Dermis blood vessel endothelial cell (primary cell): ENCODE results near the gene ALDH1A3. TPM values are rescaled to one million over a fixed set of nuclear protein-coding genes. Genes with fewer than 3 reads are reported as not detected.
A peak's percentile ranks its signal among the peaks of the same experiment; 100 is the strongest.

Experiments
- DNase-seq: peaks from one replicate; pipeline ENCODE4 v3.0.0; 2010
- total RNA-seq: library from RNA; depleted of rRNA; stranded (reverse); fragments of >200 nt; gene quantifications from 2 replicates; pipeline ENCODE4 v1.2.3, GENCODE V29; 2014

Gene ALDH1A3
- total RNA-seq, 1 donor from 2014 or later, result 51.2 TPM

DNA sequence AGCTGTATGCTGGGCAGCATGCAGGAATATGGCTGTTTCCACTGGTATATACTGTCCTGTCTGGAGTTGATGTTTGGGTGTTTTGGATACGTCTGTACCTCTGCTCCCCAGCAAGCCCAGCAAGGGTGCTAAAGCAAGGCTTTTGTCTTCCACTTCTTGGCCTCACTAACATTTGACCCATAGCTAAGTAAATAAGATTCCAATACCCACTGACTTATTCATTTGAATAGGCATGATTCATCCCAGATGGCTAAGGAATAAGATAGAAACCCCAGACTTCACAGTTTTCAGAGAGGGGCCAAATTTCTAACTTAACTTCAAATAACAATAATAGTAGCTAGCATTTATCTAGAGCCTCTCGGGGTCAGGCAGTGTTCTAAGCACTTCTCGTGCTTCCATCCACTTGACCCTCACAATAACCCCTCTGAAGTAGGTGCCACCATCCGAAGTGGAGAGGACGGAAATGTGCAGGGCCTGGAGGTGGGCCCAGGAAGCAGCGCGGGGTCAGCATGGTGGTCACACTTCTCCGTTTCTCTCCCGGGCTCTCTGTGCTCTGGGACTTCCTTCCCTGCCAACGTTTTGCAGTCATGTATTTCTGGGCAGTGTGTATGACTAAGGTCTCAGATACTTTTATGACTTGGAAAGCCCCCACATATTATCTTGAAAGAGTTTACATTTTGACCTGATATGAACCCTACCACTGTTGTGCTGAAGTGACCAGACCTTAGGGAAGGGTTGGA, 78.9 kb downstream of the ALDH1A3 start:
- DNase-seq, result peak; percentile 65

DNA sequence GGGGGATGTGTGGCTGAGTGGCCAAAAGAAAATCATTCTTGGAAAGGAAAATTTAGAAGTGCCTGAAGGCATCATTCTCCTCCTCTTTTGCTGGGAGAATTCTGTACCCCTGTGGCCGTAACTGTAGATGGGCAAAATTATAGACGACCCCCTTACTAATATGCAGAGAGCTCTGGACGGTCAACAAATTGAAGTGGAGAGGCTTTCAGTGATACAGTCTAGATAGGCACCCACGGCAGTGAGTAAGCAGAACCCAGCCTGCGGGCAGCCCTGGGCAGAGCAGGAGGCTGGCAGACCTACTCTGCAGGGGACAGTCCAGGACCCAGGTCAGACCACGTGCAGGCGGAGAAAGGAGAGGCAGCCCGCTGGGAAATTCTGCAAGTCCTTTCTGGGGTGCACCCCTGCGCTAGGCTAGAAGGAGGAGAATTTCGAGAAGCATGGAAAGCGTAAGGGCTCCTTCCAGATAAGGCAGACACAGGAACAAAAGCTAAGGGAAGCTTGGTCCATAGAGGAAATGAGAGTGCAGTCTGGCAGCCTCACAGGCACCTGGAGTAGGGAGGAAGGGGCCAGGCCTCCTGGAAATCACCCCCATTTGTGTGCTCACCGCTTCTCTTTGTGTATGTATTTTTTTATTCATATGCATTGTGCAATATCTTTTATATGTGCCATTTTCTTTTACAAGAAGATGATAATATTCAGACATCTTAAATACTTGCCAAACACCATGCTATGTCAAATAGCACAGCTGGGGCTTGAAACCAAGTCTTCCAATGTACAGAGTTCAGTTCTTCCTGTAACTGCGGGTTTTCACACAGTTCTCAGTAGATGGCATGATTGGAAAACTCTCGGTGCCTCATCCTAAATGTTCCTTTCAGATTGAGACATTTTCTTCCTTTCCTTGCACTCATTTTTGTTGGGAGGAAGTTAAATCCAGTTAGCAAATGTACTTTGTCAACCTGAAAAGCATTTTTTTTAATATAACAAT, 79.7 kb downstream of the ALDH1A3 start:
- DNase-seq, result peak; percentile 81

Other genes with a start within 250 kb of the ALDH1A3 start
- gene LRRK1, start 39.5 kb downstream of the ALDH1A3 start, total RNA-seq, result 12.1 and 14.2 TPM in 2 replicates